HepG2 (cell line): ENCODE measurements around the gene JPH2.

Experiments
- ATF7 ChIP-seq, 2 experiments: fragments of 450-650 bp in 1 of 2; sonication (generic) in 1 of 2; formaldehyde crosslinking in 1 of 2; IDR thresholded peaks; 2 replicates each; pipeline versions ENCODE4 v1.4.0 to v1.6.1; 2016 to 2020; ENCODE audit warnings: antibody characterized with exemption in 1 of 2, mild to moderate bottlenecking in 1 of 2, missing genetic modification reagents in 1 of 2
- CHCHD3 ChIP-seq: sonication (generic); formaldehyde crosslinking; IDR thresholded peaks from 2 replicates; pipeline ENCODE4 v1.8.0; 2022; ENCODE audit warnings: mild to moderate bottlenecking, missing genetic modification reagents, moderate library complexity
- CHD4 ChIP-seq: fragments of 200-600 bp; sonication (generic); IDR thresholded peaks from 2 replicates; pipeline ENCODE4 v1.7.0; 2017; ENCODE audit warnings: mild to moderate bottlenecking, low read length, borderline replicate concordance
- CREM ChIP-seq, 2 experiments: sonication (generic) in 1 of 2; formaldehyde crosslinking in 1 of 2; IDR thresholded peaks; 2 replicates each; pipeline versions ENCODE4 v1.4.0 to v1.6.1; 2016 to 2020; ENCODE audit warnings: antibody characterized with exemption in 1 of 2, mild to moderate bottlenecking in 1 of 2, missing genetic modification reagents in 1 of 2
- EP300 ChIP-seq, 3 experiments: sonication (generic) in 1 of 3; formaldehyde crosslinking in 1 of 3; IDR thresholded peaks; 2 replicates each; pipeline versions ENCODE4 v1.5.1 to v1.6.1; 2011 to 2020; ENCODE audit warnings: low read depth in 2 of 3, low read length in 2 of 3, borderline replicate concordance in 1 of 3, improper control_type of control experiment in 1 of 3, mild to moderate bottlenecking in 1 of 3, missing genetic modification reagents in 1 of 3, moderate library complexity in 1 of 3
- HINFP ChIP-seq: sonication (generic); formaldehyde crosslinking; IDR thresholded peaks from 2 replicates; pipeline ENCODE4 v1.4.0; 2020; ENCODE audit warnings: low read depth, mild to moderate bottlenecking, missing genetic modification reagents
- MAZ ChIP-seq, 2 experiments: sonication (generic) in 1 of 2; formaldehyde crosslinking in 1 of 2; IDR thresholded peaks; 2 replicates each; pipeline versions ENCODE4 v1.5.0 to v1.6.1; 2012 to 2020; ENCODE audit warnings: low read depth in 2 of 2, mild to moderate bottlenecking in 2 of 2, borderline replicate concordance in 1 of 2, improper control_type of control experiment in 1 of 2, low read length in 1 of 2, missing genetic modification reagents in 1 of 2, moderate library complexity in 1 of 2
- MYNN ChIP-seq: sonication (generic); formaldehyde crosslinking; IDR thresholded peaks from 2 replicates; pipeline ENCODE4 v1.4.0; 2020; ENCODE audit warnings: mild to moderate bottlenecking, low read depth, missing genetic modification reagents
- REXO4 ChIP-seq: sonication (generic); formaldehyde crosslinking; IDR thresholded peaks from 2 replicates; pipeline ENCODE4 v1.8.0; 2022; ENCODE audit warnings: missing genetic modification reagents, mild to moderate bottlenecking, borderline replicate concordance
- ZBTB49 ChIP-seq: sonication (generic); formaldehyde crosslinking; IDR thresholded peaks from 2 replicates; pipeline ENCODE4 v1.4.0; 2020; ENCODE audit warnings: missing genetic modification reagents, borderline replicate concordance
- ZNF644 ChIP-seq: IDR thresholded peaks from 2 replicates; pipeline ENCODE4 v1.6.1; 2016; ENCODE audit warnings: low read depth

- no peak for TF ChIP-seq CREM (IDR thresholded peaks at IDR 0.05)
- no peak for TF ChIP-seq CREM (CRISPR knock-in tag; IDR thresholded peaks at IDR 0.05)
- TF ChIP-seq HINFP (CRISPR knock-in tag): no peak
- no peak for TF ChIP-seq MYNN (CRISPR knock-in tag)
- no peak for TF ChIP-seq ZNF644 (CRISPR knock-in tag)
- no peak for TF ChIP-seq ATF7 (IDR thresholded peaks at IDR 0.05)
- no peak for TF ChIP-seq ATF7 (CRISPR knock-in tag; IDR thresholded peaks at IDR 0.05)
- no peak for TF ChIP-seq CHCHD3 (CRISPR knock-in tag)
- no peak for TF ChIP-seq REXO4 (CRISPR knock-in tag)
- no peak for TF ChIP-seq ZBTB49 (CRISPR knock-in tag)
- TF ChIP-seq CHD4: no peak
- TF ChIP-seq MAZ (IDR thresholded peaks at IDR 0.05; ENCODE audit: borderline replicate concordance, low read depth, low read length): no peak
- no peak for TF ChIP-seq MAZ (CRISPR knock-in tag; IDR thresholded peaks at IDR 0.05; ENCODE audit: low read depth)
- no peak for TF ChIP-seq EP300 (IDR thresholded peaks at IDR 0.05; ENCODE audit: low read depth in 2 of 2, low read length in 2 of 2)
- no peak for TF ChIP-seq EP300 (CRISPR knock-in tag; IDR thresholded peaks at IDR 0.05; ENCODE audit: borderline replicate concordance)
Observed at GRCh38 chr20:44166477-44166876, 20.5 kb downstream of the JPH2 start.
